ENCODE measurements around the gene KIF19. TPM values are rescaled to one million over a fixed set of nuclear protein-coding genes. Genes with fewer than 3 reads are reported as not detected.

KIF19 gene
- total and polyA plus RNA-seq, 4 donors: 4.2 to 12.7 (median 6.7) TPM

DNA sequence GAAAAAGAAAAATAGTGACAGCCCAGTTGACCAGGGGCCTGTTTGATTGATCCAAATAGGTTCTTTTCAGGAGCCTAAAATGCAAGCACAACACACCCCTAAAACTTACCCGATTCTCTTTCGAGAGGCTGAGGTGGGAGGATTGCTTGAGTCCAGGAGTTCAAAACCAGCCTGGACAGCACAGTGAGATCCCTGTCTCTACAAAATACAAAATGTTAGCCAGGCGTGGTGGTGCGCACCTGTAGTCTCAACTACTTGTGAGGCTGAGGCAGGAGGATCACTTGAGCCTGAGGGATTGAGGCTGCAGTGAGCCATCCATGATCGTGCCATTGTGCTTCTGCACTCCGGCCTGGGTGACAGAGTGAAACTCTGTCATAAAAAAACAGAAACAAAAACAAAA is 1.5 kb upstream of the KIF19 start:
- H3K27ac ChIP-seq (ENCODE audit: low read depth in 1 of 2, low read length in 1 of 2): no peak overlapping the region
- no peak for ATAC-seq (ENCODE audit: insufficient read depth, low FRiP score)
- no peak overlapping the region for H3K4me3 ChIP-seq
- H3K9me3 ChIP-seq (ENCODE audit: control insufficient read depth in 4 of 4, insufficient read depth in 3 of 4, low read length in 3 of 4): no peaks in the 10 kb centered on the region
- no peaks in the 10 kb centered on the region for H3K36me3 ChIP-seq (ENCODE audit: control insufficient read depth in 4 of 4, insufficient read depth in 4 of 4, low read length in 4 of 4)
- DNase-seq: no peak
- H3K9ac ChIP-seq (ENCODE audit: insufficient read depth in 1 of 2, low read length in 2 of 2): no peak overlapping the region
- peaks cover 0 to 14% (median 4%) of the 10 kb centered on the region in 5 donors for H3K4me1 ChIP-seq (ENCODE audit: control insufficient read depth in 5 of 5, insufficient read depth in 5 of 5, low read length in 5 of 5)
- WGBS, 2 donors: 94 to 97% methylated on average over 6 of the region's 6 CpGs
- H3K27me3 ChIP-seq (ENCODE audit: control insufficient read depth in 3 of 3, insufficient read depth in 3 of 3, low read length in 2 of 3): peaks cover 0 to 19% (median 7%) of the 10 kb centered on the region in 3 donors
- TF ChIP-seq, protein P1, sequence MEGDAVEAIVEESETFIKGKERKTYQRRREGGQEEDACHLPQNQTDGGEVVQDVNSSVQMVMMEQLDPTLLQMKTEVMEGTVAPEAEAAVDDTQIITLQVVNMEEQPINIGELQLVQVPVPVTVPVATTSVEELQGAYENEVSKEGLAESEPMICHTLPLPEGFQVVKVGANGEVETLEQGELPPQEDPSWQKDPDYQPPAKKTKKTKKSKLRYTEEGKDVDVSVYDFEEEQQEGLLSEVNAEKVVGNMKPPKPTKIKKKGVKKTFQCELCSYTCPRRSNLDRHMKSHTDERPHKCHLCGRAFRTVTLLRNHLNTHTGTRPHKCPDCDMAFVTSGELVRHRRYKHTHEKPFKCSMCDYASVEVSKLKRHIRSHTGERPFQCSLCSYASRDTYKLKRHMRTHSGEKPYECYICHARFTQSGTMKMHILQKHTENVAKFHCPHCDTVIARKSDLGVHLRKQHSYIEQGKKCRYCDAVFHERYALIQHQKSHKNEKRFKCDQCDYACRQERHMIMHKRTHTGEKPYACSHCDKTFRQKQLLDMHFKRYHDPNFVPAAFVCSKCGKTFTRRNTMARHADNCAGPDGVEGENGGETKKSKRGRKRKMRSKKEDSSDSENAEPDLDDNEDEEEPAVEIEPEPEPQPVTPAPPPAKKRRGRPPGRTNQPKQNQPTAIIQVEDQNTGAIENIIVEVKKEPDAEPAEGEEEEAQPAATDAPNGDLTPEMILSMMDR (IDR thresholded peaks at IDR 0.05; ENCODE audit: control extremely low read depth, extremely low read depth): no peak

DNA sequence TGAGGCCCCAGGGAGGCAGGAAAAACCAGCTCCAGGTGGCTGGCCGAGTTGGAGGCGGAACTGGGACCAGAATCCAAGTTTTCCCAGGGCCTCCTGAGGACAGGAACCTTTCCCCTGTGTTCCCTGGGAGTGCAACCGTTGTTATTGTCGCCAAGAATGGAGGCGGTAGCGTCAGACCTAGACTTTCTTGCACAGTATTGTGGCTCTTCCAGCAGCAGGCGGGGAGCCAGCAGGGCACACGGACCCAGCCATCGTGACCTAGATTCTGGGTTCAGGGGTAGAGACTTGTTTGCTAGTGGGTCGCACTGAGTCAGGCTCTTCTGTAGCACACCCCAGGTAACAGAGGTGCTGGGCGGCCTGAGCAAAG is 667 bp upstream of the KIF19 start:
- no peak overlapping the region for H3K4me3 ChIP-seq
- no peak for ATAC-seq (ENCODE audit: insufficient read depth, low FRiP score)
- no peak overlapping the region for H3K9ac ChIP-seq (ENCODE audit: insufficient read depth in 1 of 2, low read length in 2 of 2)
- DNase-seq: no peak
- no peaks in the 10 kb centered on the region for H3K9me3 ChIP-seq (ENCODE audit: control insufficient read depth in 4 of 4, insufficient read depth in 3 of 4, low read length in 3 of 4)
- TF ChIP-seq, protein P1 (IDR thresholded peaks at IDR 0.05; ENCODE audit: control extremely low read depth, extremely low read depth): no peak
- H3K36me3 ChIP-seq (ENCODE audit: control insufficient read depth in 4 of 4, insufficient read depth in 4 of 4, low read length in 4 of 4): no peaks in the 10 kb centered on the region
- 33 to 37% methylated on average over 11 of the region's 11 CpGs for WGBS, 2 donors
- H3K4me1 ChIP-seq (ENCODE audit: control insufficient read depth in 5 of 5, insufficient read depth in 5 of 5, low read length in 5 of 5): peaks cover 0 to 14% (median 4%) of the 10 kb centered on the region in 5 donors
- peaks cover 0 to 19% (median 7%) of the 10 kb centered on the region in 3 donors for H3K27me3 ChIP-seq (ENCODE audit: control insufficient read depth in 3 of 3, insufficient read depth in 3 of 3, low read length in 2 of 3)
- no peak overlapping the region for H3K27ac ChIP-seq (ENCODE audit: low read depth in 1 of 2, low read length in 1 of 2)

DNA sequence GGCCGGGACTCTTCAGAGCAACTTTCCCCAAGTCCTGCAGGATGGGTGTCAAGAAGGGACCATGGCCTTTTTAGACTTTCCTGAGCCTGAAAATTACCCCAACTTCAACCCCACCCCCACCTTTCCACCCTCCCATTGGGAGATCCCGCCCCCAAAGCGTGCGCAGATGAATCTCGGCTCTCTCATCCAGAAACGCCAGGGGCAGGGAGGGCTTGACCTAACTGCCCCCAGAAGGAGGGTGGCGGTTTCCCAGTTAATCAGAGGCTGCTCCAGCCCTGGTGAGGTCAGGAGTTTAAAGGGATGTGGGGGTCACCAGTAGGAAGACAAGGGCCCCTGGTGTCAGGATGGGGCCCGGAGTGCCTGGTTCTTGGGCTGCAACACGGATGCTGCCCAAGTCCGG is 480 bp downstream of the KIF19 start:
- WGBS, 2 donors: 18 to 26% methylated on average over 10 of the region's 10 CpGs
- TF ChIP-seq, protein P1 (IDR thresholded peaks at IDR 0.05; ENCODE audit: control extremely low read depth, extremely low read depth): no peak
- Histone ChIP-seq H3K27me3 (ENCODE audit: control insufficient read depth in 3 of 3, insufficient read depth in 3 of 3, low read length in 2 of 3) (peaks cover 0 to 19% (median 7%) of the 10 kb centered on the region in 3 donors), H3K4me3 (no peak overlapping the region), H3K36me3 (ENCODE audit: control insufficient read depth in 4 of 4, insufficient read depth in 4 of 4, low read length in 4 of 4) (no peaks in the 10 kb centered on the region), H3K27ac (ENCODE audit: low read depth in 1 of 2, low read length in 1 of 2) (no peak overlapping the region), H3K4me1 (ENCODE audit: control insufficient read depth in 5 of 5, insufficient read depth in 5 of 5, low read length in 5 of 5) (peaks cover 0 to 14% (median 4%) of the 10 kb centered on the region in 5 donors), H3K9me3 (ENCODE audit: control insufficient read depth in 4 of 4, insufficient read depth in 3 of 4, low read length in 3 of 4) (no peaks in the 10 kb centered on the region), H3K9ac (ENCODE audit: insufficient read depth in 1 of 2, low read length in 2 of 2) (no peak overlapping the region)
- ATAC-seq (ENCODE audit: insufficient read depth, low FRiP score) (no peak), DNase-seq (no peak)

DNA sequence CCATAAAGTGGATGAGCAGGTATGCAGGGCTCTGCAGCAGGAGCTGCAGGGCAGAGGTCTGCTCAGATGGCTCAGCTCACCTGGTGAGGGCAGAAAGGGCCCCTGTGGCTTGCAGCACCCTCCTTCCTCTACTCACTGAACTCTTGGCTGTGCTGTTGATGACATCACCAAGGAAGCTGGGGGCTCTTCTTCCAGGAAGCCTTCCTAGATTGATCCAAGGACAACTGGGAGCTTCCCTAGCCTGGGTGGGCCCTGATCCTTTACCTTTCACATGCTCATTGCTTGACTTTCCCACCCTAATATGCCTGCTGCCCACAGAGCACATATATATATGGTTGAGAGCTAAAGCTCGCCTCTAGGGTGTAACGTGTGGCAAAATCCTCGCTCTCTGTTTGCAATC is 2.5 kb downstream of the KIF19 start:
- no peaks in the 10 kb centered on the region for H3K9me3 ChIP-seq (ENCODE audit: control insufficient read depth in 4 of 4, insufficient read depth in 3 of 4, low read length in 3 of 4)
- 88 to 90% methylated on average over 3 of the region's 3 CpGs for WGBS, 2 donors

More for the DNA sequence above, 2.5 kb downstream of the KIF19 start:
- Histone ChIP-seq H3K4me3 (no peak overlapping the region), H3K9ac (ENCODE audit: insufficient read depth in 1 of 2, low read length in 2 of 2) (no peak overlapping the region), H3K4me1 (ENCODE audit: control insufficient read depth in 5 of 5, insufficient read depth in 5 of 5, low read length in 5 of 5) (peaks cover 0 to 14% (median 5%) of the 10 kb centered on the region in 5 donors), H3K27me3 (ENCODE audit: control insufficient read depth in 3 of 3, insufficient read depth in 3 of 3, low read length in 2 of 3) (peaks cover 0 to 19% (median 7%) of the 10 kb centered on the region in 3 donors), H3K36me3 (ENCODE audit: control insufficient read depth in 4 of 4, insufficient read depth in 4 of 4, low read length in 4 of 4) (no peaks in the 10 kb centered on the region), H3K27ac (ENCODE audit: low read depth in 1 of 2, low read length in 1 of 2) (no peak overlapping the region)
- DNase-seq (no peak), ATAC-seq (ENCODE audit: insufficient read depth, low FRiP score) (no peak)
- TF ChIP-seq, protein P1 (IDR thresholded peaks at IDR 0.05; ENCODE audit: control extremely low read depth, extremely low read depth): no peak
